Right kidney (tissue), 1 donor: ENCODE data around the gene CRELD2.

ENCODE experiments used
- DNase-seq: peaks from one replicate; pipeline ENCODE4 v3.0.0-alpha.2; 2016

The CRELD2 gene

GRCh38 chr22:49910229-49911155 is 7.9 kb upstream of the CRELD2 start:
- no peak for DNase-seq

GRCh38 chr22:49911881-49912625 is 6.4 kb upstream of the CRELD2 start:
- no peak for DNase-seq

GRCh38 chr22:49913026-49913425 is 5.4 kb upstream of the CRELD2 start:
- no peak for DNase-seq

- no peak for DNase-seq
These were observed 5.0 kb upstream of the CRELD2 start for GRCh38 chr22:49913446-49913845.

- no peak for DNase-seq
These were observed 4.2 kb upstream of the CRELD2 start for GRCh38 chr22:49914256-49914655.

- DNase-seq: no peak
These were observed 2.8 kb upstream of the CRELD2 start for GRCh38 chr22:49915610-49916009.

GRCh38 chr22:49916831-49917230 is 1.6 kb upstream of the CRELD2 start:
- no peak for DNase-seq

GRCh38 chr22:49918911-49919881 is 762 bp downstream of the CRELD2 start:
- DNase-seq: no peak

- no peak for DNase-seq
These were observed 2.4 kb downstream of the CRELD2 start for GRCh38 chr22:49920859-49921258.

- DNase-seq: no peak
These were observed 3.3 kb downstream of the CRELD2 start for GRCh38 chr22:49921508-49922278.

GRCh38 chr22:49922484-49922883 is 4.0 kb downstream of the CRELD2 start:
- no peak for DNase-seq

GRCh38 chr22:49922926-49923325 is 4.5 kb downstream of the CRELD2 start:
- DNase-seq: no peak

GRCh38 chr22:49923445-49923844 is 5.0 kb downstream of the CRELD2 start:
- no peak for DNase-seq

- DNase-seq: no peak
These were observed 5.8 kb downstream of the CRELD2 start for GRCh38 chr22:49924113-49924833.

- DNase-seq: no peak
These were observed 7.2 kb downstream of the CRELD2 start for GRCh38 chr22:49925525-49926128.

- DNase-seq: no peak
These were observed 8.5 kb downstream of the CRELD2 start for GRCh38 chr22:49926916-49927315.

- DNase-seq: no peak
These were observed 9.2 kb downstream of the CRELD2 start for GRCh38 chr22:49927483-49928184.

GRCh38 chr22:49928185-49928495 is 9.7 kb downstream of the CRELD2 start:
- no peak for DNase-seq

- no peak for DNase-seq
These were observed 10.2 kb downstream of the CRELD2 start for GRCh38 chr22:49928555-49929210.
